GM21423 (cell line): ENCODE data around the gene RPP14.

ENCODE experiments used
- ATAC-seq: cut with Tn5 transposase; IDR thresholded peaks from one replicate; pipeline ENCODE4 v1.9.1; 2021; ENCODE audit warnings: mild to moderate bottlenecking, moderate library complexity; ENCODE audit not compliant: unreplicated experiment

The RPP14 gene

GRCh38 chr3:58353722-58354553, 47.9 kb downstream of the RPP14 start:
- no peak for ATAC-seq

DNA sequence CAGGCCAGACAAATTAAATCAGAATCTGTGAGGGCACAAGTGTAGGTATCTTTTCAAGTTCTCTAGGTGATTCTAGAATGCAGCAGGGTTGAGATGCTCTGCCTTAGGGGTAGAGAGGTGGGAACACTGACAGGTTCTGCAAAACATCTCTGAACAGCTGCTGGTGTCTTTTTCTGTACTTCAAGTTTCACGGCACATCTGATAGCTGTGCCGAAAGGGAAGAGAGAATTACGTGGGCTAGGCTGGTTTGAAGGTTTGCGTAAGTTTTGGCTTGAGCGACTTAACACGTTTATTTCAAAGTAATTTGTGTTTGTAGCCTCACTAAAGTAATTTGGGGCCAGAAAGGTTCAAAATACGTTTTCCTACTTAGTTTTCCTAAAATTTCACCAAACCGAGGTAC, 49.1 kb downstream of the RPP14 start:
- ATAC-seq, result peak; percentile 51

GRCh38 chr3:58356054-58356453, 50.0 kb downstream of the RPP14 start:
- no peak for ATAC-seq

GRCh38 chr3:58357402-58357801, 51.4 kb downstream of the RPP14 start:
- no peak for ATAC-seq

DNA sequence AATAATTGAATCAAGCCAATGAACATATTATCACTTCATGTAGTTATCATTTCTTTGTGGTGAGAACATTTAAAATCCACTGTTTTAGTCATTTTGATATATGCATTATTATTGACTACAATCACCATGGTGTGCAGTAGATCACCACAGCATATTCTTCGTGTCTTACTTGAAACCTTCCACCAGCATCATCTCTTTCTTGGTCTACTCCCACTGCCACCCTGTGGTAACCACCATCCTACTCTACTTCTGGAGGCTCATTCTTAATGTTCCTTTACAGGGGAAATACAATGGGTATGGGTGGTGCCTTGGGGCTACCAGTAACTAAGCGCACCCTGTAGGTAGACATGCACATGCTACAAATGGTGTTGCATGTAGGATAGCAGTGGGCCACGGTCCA, 52.0 kb downstream of the RPP14 start:
- no peak for ATAC-seq

DNA sequence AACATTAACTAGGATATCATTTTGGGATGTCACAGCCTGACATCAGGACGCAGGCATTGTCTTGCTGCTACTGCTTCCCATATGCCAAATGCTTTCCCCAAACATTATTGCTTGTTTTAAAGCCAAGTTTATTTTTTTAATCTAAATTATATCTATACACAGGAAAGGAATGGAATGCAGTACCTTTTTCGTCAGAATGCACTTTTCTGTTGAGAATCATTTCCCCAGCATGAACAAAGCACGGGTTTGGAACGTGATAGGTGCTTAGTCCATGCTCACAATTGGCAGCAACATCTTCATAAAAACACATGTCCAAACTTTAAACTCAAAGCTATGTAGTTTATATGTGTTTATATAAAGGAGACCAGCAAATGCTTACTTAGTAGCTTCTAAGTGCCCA, 52.8 kb downstream of the RPP14 start:
- ATAC-seq, result no peak

- ATAC-seq, result no peak
Observed at GRCh38 chr3:58359621-58360020, 53.6 kb downstream of the RPP14 start.

DNA sequence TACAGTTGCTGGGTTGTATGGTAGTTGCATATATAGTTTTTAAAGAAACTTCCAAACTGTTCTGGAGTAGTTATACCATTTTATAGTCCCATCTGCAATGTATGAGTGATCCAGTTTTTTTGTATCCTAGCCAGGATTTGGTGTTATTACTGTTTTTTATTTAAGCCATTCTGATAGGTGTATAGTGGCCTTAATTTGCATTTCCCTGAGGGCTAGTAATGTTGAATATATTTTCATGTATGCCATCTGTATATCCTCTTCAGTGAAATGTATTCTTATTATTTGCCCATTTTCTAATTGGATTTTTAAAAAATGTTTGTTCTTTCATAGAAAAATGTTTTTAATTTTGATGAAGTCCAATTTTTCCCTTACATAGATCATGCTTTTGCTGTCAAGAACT, 55.8 kb downstream of the RPP14 start:
- ATAC-seq, result no peak

GRCh38 chr3:58366699-58367098, 60.7 kb downstream of the RPP14 start:
- no peak for ATAC-seq

- ATAC-seq, result no peak
Observed at GRCh38 chr3:58369038-58369437, 63.0 kb downstream of the RPP14 start.
